PC-9 (cell line): ENCODE data around the gene NXNL2.

Source experiments
- CTCF ChIP-seq: fragments of 200-600 bp; sonication (generic); conservative IDR thresholded peaks from 2 replicates; pipeline ENCODE4 v1.6.1; 2017; ENCODE audit warnings: mixed run types, antibody characterized with exemption, mild to moderate bottlenecking, moderate library complexity
- EZH2 ChIP-seq: fragments of 200-600 bp; sonication (generic); IDR thresholded peaks from 2 replicates; pipeline ENCODE4 v1.8.0; 2017; ENCODE audit warnings: antibody characterized with exemption, low read depth

- TF ChIP-seq CTCF (no peak), EZH2 (no peak)
Observed at GRCh38 chr9:88537761-88538091, 2.7 kb downstream of the NXNL2 start.
